HepG2 (cell line): ENCODE results near the gene ARFGAP3. TPM values are rescaled to one million over a fixed set of nuclear protein-coding genes. Genes with fewer than 3 reads are reported as not detected.

Experiments used
- BHLHE40 ChIP-seq: IDR thresholded peaks from 2 replicates; pipeline ENCODE4 v1.6.1; 2011; ENCODE audit warnings: low read length, improper control_type of control experiment
- BORCS8-MEF2B ChIP-seq: sonication (generic); formaldehyde crosslinking; IDR thresholded peaks from 2 replicates; pipeline ENCODE4 v1.8.0; 2022; ENCODE audit warnings: mild to moderate bottlenecking, missing genetic modification reagents
- CEBPB ChIP-seq: IDR thresholded peaks from 2 replicates; pipeline ENCODE4 v1.6.1; 2011; ENCODE audit warnings: low read depth, low read length, improper control_type of control experiment, borderline replicate concordance
- GPN1 ChIP-seq: sonication (generic); formaldehyde crosslinking; IDR thresholded peaks from 2 replicates; pipeline ENCODE4 v1.5.1; 2020; ENCODE audit warnings: missing genetic modification reagents, borderline replicate concordance
- HMGXB3 ChIP-seq: sonication (generic); formaldehyde crosslinking; IDR thresholded peaks from 2 replicates; pipeline ENCODE4 v1.4.0; 2020; ENCODE audit warnings: missing genetic modification reagents, borderline replicate concordance
- MTF1 ChIP-seq: sonication (generic); formaldehyde crosslinking; IDR thresholded peaks from 2 replicates; pipeline ENCODE4 v1.5.0; 2020; ENCODE audit warnings: missing genetic modification reagents
- SOX5 ChIP-seq: IDR thresholded peaks from 2 replicates; pipeline ENCODE4 v1.6.1; 2016; ENCODE audit warnings: borderline replicate concordance
- SRF ChIP-seq: IDR thresholded peaks from 2 replicates; pipeline ENCODE4 v1.6.1; 2011; ENCODE audit warnings: mild to moderate bottlenecking, low read depth, low read length, moderate library complexity
- TFAP4 ChIP-seq: sonication (generic); IDR thresholded peaks from 2 replicates; pipeline ENCODE4 v1.6.1; 2016; ENCODE audit warnings: low read depth, borderline replicate concordance
- TRAFD1 ChIP-seq: sonication (generic); formaldehyde crosslinking; IDR thresholded peaks from 2 replicates; pipeline ENCODE4 v1.5.1; 2020; ENCODE audit warnings: missing genetic modification reagents, mild to moderate bottlenecking, borderline replicate concordance
- ZBTB43 ChIP-seq: sonication (generic); formaldehyde crosslinking; conservative IDR thresholded peaks from 2 replicates; pipeline ENCODE4 v1.4.0; 2020; ENCODE audit warnings: missing genetic modification reagents
- ZNF24 ChIP-seq: fragments of 450-650 bp; IDR thresholded peaks from 2 replicates; pipeline ENCODE4 v1.6.1; 2017; ENCODE audit warnings: antibody characterized with exemption, mild to moderate bottlenecking
- ZNF44 ChIP-seq: sonication (generic); formaldehyde crosslinking; IDR thresholded peaks from 2 replicates; pipeline ENCODE4 v1.5.1; 2020; ENCODE audit warnings: mild to moderate bottlenecking, missing genetic modification reagents
- ZNF557 ChIP-seq: sonication (generic); formaldehyde crosslinking; IDR thresholded peaks from 2 replicates; pipeline ENCODE4 v1.4.0; 2020; ENCODE audit warnings: missing genetic modification reagents
- ZNF563 ChIP-seq: sonication (generic); formaldehyde crosslinking; IDR thresholded peaks from 2 replicates; pipeline ENCODE4 v1.8.0; 2022; ENCODE audit warnings: mild to moderate bottlenecking, moderate library complexity, missing genetic modification reagents
- ZNF660 ChIP-seq: sonication (generic); formaldehyde crosslinking; IDR thresholded peaks from 2 replicates; pipeline ENCODE4 v1.5.1; 2020; ENCODE audit warnings: mild to moderate bottlenecking, low read depth, missing genetic modification reagents, borderline replicate concordance
- ZNF770 ChIP-seq: sonication (generic); formaldehyde crosslinking; IDR thresholded peaks from 2 replicates; pipeline ENCODE4 v1.5.0; 2020; ENCODE audit warnings: mild to moderate bottlenecking, missing genetic modification reagents
- ZNF850 ChIP-seq: sonication (generic); formaldehyde crosslinking; conservative IDR thresholded peaks from 2 replicates; pipeline ENCODE4 v1.9.0; 2021; ENCODE audit warnings: mild to moderate bottlenecking, missing genetic modification reagents
- polyA plus RNA-seq, 8 experiments: library from polyadenylated mRNA; depleted of rRNA in 3 of 8; stranded (reverse) in 7 of 8; unstranded in 1 of 8; fragments of >200 nt; fragmentation: Illumina TruSeq in 4 of 8; extraction: Trizol in 4 of 8; gene quantifications; 2 replicates each; pipeline versions ENCODE4 v1.2.1 to v1.2.3, GENCODE V29; 2011 to 2016; ENCODE audit warnings: low read depth in 4 of 8, missing spikeins in 1 of 8, mixed read lengths in 1 of 8; ENCODE audit not compliant: insufficient read depth in 1 of 8
- total RNA-seq, 5 experiments: library from RNA; depleted of rRNA; stranded (reverse); fragments of >200 nt; fragmentation: Illumina TruSeq; extraction: Trizol; gene quantifications; 2 replicates each; pipeline ENCODE4 v1.2.3, GENCODE V29; 2016; ENCODE audit warnings: low read depth in 1 of 5

Gene ARFGAP3
- total and polyA plus RNA-seq, 2 of the 13 experiments (the other 11 are each of a cell fraction or from before 2014, with no cell fraction given): 41.7 to 61.6 TPM

GRCh38 chr22:42862045-42862734 is 5.1 kb upstream of the ARFGAP3 start (continued):
- no peak for TF ChIP-seq HMGXB3 (CRISPR knock-in tag)
- TF ChIP-seq TRAFD1: no peak
- TF ChIP-seq GPN1 (CRISPR knock-in tag): no peak
- no peak for TF ChIP-seq ZNF660
- 0 out of 2 replicates have a peak, but pooled peaks have one; percentile 15 for TF ChIP-seq TFAP4
- TF ChIP-seq ZNF44: no peak
- TF ChIP-seq ZNF24: no peak
- TF ChIP-seq CEBPB: peak; percentile 56
- TF ChIP-seq SOX5: no peak
- TF ChIP-seq ZNF770 (CRISPR knock-in tag): peak; percentile 95
- TF ChIP-seq ZNF557 (CRISPR knock-in tag): no peak
- no peak for TF ChIP-seq BORCS8-MEF2B (CRISPR knock-in tag)
- no peak for TF ChIP-seq MTF1 (CRISPR knock-in tag)
- TF ChIP-seq ZNF563: no peak
- TF ChIP-seq SRF: no peak
- no peak for TF ChIP-seq ZBTB43
- no peak for TF ChIP-seq ZNF850 (CRISPR knock-in tag)
- TF ChIP-seq BHLHE40: peak; percentile 74
